HPDE6-E6E7 (cell line): ENCODE data around the gene ATXN7.

Source experiments
- DNase-seq: peaks from one replicate; pipeline ENCODE4 v3.0.0; 2011; ENCODE audit warnings: missing footprints; ENCODE audit errors: extremely low spot score

The ATXN7 gene

DNA sequence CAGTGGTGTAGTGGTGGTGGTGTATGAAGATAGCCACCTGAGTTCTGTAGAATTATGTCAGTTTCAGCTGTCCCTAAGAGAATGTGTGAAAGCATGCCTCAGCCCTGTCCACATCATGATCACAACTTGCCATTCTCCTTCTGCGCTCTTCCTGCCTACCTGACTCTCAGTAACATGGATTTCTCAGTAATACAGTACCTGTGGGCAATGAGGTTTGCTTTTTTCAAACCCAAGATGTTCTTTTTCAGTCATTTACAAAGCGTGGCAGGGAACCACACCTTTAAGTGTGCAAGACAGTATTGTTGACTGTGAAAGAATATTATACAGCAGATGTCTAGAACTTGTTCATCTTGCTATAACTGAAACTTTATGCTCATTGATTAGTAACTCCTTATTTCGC, 120.7 kb downstream of the ATXN7 start:
- DNase-seq: no peak

DNA sequence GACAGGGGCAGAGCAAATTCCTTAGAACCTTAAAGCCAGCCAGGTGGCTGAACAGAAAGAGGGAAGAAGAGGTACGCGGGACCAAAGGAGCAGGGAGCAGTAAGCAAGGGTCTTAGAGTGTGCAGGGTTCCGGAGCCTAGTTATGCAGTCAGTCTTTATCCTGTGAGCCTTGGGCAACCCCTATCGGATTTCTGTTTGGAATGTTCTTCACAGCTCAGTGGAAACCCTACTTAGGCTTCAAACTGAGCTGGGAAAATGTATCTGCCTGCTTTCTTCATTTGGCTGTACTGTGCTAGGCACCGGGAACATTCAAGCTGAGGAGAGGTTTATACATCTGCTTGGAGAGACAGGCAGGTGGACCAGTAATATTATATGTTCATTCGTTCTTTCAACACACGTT, 122.5 kb downstream of the ATXN7 start:
- no peak for DNase-seq

DNA sequence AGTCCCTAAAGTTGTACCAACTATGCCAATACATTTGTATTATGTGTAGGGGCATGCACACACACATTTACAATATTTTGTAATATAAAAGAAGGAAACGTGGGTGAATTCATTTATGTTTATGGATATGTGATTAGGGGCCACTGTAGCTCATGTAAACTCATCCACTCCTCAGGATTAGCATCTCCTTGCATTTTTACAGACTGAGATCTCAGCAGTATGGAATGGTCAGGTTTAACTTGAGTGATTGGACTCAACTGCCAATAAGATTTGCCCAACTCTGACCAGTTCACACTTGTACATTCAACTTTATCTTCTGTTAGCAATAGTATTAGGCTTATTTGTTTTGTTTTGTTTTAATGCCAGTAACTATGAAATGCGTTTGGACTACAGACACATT, 123.2 kb downstream of the ATXN7 start:
- no peak for DNase-seq

DNA sequence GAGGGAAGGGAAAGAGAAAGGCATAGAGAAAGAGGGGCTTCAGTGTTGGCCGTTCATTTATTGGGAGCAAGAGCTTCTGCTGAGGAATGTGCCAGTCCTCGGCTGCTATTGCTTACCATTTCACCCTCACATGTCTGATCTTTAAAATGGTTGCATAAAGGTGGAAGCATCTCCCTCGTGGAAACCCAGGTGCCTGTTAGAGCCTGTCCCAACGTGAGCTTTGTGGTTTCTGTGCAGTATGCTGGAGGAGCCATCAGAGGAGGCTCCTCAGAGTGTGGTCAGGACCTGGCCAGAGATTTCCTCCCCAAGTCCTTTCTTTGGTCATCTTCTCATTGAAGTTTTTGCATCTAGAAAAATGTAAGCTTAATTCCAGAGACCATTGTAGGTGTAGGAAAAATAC, 125.3 kb downstream of the ATXN7 start:
- no peak for DNase-seq

DNA sequence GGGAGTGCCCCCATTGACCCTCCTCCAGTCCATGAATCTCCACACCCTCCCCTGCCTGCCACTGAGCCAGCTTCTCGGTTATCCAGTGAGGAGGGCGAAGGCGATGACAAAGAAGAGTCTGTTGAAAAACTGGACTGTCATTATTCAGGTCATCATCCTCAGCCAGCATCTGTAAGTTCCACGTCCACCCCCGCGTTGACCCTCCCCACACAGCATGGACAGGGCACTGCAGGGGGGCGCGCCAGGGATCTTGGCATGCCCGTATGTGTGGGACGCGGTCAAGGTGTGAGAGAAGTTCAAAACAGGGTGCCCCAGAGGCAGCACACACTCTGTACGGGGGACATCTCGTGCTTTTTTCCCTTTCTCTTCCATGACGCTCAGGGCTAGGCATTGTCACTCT, 126.5 kb downstream of the ATXN7 start:
- no peak for DNase-seq

DNA sequence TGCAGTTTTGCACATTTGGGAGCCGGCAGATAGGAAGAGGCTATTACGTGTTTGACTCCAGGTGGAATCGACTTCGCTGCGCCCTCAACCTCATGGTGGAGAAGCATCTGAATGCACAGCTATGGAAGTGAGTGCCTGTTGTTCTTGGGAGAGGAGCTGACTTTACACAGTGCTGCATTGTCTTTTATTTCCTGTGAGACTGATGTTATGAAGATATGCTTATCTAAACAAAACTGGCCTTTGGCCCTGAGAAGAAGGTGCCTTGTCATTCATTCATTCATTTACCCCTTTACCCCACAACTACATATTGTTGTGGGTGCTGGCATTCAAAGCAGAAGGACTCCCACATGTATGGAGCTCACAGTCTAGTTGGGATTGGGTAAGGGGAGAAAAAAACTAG, 127.1 kb downstream of the ATXN7 start:
- DNase-seq: no peak

DNA sequence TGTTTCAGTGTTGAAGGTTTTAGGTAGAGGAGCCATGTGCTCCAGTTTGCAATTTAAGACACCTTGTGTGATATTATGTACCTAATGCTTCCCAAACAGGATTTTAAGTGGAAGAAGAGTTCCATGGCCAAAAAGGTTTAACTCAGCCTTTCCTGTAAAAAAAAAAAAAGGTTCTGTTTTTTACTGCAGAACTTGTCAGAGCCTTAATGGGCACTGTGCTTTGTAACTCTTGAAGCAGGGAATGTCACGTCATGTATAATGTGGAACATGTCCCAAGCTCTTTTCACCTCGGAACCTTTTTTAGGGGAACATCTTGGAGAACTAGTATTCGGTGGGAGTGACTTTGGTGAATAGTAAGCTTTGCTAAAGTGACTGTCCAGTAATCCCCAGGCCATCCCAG, 128.0 kb downstream of the ATXN7 start:
- DNase-seq: no peak

DNA sequence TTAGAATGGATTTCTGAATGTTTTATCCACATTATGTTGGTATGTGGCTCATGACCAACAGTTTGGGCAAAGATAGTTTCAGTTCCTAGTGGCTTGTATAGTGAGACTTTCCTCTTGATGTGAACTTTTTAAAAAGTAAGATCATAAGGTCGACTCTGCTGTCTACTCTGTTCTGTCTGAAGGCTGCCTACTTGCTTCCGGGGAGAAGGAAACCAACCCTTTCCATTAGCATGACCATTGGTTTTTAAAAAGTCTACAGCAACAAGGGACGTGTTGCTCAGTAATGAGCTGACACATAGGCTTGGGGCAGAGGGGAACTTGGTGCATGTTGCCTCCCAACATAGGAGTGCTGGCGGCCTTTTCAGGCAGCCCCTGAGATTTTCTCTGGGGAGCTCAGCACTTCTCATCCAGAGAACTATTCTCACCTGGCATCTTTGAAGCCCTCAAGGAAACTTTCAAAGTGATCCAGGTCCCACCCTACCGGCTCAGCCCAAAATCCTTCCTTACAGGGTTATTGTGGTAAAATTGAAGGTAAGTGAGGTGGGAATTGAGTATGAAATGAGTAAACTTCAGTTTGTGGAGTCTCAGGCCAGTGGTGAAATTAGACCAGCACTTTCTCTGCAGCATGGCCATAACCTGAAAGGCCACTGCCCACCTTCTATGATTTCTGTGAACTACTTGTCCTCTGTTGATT, 129.0 kb downstream of the ATXN7 start:
- DNase-seq: no peak

DNA sequence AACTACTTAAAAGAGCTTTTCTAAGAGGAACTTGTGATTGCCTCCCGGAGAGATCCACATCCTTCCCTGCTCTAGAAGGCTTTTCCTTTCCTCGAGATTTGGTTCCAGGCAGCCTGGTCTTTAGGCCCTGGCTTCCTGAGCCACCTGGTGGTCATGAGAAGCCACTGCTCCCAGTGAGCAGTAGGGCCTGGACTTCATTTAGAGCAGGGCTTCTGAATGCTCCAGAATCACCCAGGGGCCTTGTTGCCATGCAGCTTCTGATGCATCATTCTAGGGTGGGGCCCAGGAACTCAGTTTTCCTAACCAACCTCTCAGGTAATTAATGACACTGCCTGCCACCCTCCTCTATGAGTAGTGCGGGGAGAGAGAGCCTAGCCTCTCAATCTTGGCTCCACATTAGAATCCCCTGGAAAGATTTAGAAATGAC, 130.0 kb downstream of the ATXN7 start:
- peak; percentile 41 for DNase-seq

DNA sequence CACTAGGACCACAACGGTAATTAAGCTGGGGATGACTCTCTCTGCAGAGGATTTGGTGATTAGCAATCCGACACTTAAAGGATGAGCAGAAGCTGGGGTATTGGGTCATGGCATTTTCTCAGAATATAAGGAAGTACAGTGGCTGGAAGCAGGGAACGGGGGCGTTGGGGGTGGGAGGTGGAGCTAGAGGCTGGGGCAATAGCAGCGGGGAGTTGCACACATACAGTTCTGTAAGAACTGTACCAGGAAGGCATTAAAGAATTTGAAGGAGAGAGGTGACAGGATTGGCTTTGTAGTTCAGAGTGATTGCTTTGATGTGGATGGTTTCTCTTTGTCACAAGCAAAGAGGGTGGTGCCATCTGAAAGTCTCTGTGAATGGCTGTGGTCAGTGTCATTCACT, 131.4 kb downstream of the ATXN7 start:
- no peak for DNase-seq

DNA sequence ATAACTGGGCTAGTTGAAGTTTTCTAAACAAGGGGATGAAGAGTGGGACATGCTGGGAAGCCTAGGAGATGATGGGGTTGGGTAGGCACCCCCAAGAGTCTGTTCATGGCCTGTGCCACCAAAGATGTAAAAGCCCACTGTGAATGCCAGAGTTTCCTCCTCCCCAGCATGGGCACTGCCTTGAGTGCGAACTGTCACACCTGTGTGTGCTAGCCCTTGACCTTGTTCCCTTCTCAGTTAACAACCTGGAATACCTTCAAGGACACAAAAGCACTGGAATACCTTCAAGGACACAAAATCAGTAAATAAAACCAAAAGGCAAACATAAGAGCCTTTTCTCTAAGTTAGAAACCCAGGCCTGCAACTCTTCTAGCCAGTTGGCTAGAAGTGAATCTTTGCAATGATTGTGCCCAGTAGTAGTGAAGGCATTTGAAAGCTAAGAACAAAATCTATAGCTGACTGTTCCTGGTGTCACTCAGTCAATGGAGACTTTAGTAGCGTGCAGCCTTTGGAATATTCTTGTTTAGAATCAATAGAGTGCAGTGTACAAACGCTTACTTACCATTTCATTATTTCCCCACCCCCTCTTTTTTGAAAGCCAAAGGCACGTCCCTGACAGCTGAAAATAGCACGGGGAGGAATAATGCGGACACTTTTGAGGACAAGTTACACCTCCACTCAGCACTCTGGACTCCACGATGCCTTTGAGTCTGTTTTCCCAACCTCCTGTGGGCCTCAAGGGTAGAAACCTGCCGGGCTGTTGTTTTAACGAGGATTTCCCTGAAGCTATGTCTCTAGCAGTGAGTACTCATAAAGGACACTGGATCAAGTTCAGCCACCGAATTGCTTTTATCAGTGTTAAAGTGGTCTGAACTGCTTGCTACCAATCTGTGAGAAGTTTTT, 135.4 kb downstream of the ATXN7 start:
- no peak for DNase-seq

DNA sequence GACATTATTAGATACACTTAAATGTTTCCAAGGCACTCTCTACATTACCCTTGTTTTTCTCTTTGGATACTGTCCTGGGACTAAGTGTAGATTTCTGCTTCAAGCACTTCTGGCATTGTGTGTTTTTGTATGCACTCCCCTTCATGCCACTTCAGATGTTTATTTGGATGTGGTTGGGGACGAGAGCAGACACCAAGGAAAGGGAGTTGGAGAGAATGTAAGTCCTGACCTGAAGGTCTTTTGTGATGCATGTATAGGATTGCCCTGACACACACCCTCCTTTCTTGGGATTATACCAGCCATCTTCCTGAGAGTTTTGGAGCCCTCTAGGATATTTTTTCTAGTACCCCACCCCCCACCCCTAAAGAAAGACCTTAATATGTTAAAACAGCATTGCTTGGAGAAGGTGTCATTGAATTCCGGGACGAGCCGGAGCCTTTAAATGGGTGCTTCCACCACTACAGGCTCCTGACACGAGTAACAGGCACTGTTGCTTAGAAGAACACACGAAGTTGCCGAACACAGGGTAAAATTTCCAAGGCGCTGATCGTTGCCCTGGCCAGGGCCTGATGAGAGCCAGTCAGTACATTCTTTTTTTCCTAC, 136.9 kb downstream of the ATXN7 start:
- no peak for DNase-seq

DNA sequence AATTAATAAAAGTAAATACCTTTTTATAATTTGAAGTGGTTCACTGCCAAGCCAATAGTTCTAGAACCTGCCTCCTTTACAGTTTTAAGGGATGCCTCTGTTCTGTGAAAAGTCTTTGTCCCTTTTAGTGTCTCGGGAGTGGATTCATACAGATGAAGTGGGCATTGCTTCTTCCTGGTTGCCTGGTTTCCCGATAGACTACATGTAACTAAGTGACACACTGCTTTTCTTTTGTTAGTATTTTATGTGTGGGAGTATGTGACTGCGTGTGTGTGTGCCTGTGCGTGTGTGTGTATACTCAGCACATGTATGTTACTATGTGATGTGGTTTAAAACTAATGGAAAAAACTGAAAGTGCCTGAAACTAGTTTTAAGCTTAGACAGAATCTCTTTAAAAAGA, 138.6 kb downstream of the ATXN7 start:
- no peak for DNase-seq

DNA sequence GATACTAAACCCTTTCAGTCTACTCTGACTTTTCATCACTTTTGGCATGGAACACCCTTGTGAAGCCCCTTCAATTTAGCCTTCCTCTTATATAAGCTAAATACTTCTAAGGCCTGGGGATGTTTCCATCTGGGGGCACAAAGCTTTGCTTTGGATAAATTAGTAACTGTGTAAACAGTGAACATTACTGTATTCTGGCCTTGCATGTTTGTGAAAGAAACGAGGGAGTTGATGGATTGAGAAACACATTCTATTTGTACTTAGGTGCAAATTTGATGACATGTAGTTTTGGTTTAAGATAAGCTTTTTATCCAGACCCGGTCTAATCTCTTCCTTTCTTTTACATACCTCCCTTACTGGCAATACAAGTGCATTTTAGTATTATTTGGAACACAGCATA, 139.9 kb downstream of the ATXN7 start:
- no peak for DNase-seq

DNA sequence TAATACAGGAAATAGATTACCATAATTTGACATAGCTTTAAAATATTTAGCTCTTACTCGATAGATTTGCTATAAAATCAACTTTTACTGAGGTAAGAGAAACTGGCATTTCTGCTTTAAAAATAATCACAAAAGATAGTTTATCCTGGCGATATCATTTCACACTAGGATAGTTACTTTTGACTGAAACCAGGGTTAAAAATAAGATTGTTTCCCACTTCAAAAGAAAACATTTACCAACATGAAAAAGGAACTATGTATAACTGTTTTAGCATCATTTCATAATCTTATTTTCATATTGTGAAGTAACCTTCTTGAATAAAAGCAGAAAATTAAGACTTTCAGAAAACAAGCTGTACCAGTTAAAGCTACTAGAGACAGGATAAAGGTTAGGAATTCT, 144.3 kb downstream of the ATXN7 start:
- no peak for DNase-seq

DNA sequence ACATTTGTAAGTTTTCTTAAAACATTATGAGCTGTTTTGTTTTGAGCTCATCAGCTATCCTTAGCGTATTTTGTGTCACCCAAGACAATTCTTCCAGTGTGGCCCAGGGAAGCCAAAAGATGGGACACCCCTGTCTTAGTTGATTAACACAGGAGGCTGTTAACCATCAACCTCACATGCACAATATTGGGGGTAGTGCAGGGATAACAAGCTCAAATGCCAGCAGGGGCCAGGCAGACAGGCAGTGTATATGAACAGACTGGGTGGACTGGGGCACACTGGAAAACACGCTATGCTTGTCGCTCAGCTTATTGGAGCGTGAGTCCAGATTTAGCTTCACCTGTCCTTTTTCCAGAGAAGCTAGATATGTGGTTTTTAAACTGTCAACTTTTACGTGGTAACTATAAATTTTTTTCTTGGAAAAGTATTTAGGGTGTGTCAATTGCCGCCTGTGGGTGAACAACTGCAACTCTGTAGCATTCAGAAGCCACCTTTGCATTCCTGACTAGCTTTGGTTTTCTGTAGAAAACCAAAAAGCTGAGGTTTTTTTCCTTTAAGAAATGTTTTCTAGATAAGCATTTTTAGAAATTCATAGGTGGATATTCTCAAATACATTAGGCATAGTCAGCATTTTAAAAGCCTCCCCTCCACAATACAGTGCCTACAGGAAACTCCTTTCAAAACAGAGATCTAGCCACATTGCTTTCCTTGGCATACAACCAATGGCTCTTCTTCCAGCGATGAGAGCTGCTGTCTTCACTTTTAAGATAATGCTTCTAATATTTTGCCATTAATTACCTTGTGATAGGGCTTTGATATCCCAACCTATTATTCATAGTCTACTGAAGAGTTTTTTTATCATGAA, 145.1 kb downstream of the ATXN7 start:
- no peak for DNase-seq

DNA sequence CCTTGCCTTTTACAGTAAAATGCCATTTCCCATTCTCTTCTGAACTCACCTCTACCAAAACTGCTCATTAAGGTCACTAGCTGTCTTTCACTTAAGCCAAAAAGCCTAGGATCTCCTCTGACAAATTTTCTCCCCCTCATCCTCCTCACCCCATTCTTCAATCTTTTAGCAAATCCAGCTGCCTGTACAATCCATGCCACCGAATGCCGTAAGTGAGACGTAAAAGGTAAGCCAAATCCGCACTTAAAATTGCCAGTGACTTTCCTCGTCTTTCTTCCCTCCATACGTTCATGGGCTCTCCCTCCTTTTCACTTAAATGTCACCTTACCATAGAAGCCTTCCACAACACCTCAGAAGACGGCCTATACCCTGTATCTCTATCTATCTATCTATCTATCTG, 145.9 kb downstream of the ATXN7 start:
- DNase-seq: no peak

DNA sequence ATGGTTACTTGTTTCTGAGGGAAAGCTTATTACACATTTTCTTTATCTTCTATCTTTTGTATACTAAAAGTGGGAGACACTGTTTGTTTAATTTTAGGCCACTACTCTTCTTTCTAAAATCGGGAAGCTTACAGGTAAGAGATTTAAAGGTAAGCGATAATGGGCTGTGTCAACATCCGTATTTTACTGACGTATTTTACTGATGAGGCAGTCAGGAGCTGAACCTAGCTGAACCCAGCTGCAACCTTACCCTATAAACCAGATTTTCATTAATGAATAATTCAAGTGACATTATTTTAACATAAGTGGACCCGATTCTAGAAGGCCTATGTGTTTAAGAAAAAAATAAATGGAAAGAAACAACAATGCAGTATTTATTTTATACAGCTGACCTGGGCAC, 146.5 kb downstream of the ATXN7 start:
- no peak for DNase-seq

DNA sequence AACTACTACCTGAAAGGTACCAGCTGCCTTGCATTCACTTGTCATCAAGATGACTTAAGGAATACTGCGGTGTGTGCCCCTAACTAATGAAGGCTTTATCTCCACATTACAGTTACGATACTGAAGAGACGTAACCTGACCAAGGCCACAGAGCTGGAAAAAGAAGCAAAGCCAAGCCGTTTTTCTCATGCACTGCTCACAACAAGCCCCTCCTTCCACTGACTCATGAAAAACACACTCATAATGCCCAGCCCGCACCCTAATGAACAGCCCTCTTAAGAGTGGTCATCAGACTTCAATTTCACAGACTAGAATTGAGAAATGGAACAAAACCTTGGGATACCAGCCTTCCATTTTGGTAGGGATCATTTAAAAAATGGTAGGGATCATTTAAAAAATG, 148.0 kb downstream of the ATXN7 start:
- DNase-seq: peak; percentile 3

DNA sequence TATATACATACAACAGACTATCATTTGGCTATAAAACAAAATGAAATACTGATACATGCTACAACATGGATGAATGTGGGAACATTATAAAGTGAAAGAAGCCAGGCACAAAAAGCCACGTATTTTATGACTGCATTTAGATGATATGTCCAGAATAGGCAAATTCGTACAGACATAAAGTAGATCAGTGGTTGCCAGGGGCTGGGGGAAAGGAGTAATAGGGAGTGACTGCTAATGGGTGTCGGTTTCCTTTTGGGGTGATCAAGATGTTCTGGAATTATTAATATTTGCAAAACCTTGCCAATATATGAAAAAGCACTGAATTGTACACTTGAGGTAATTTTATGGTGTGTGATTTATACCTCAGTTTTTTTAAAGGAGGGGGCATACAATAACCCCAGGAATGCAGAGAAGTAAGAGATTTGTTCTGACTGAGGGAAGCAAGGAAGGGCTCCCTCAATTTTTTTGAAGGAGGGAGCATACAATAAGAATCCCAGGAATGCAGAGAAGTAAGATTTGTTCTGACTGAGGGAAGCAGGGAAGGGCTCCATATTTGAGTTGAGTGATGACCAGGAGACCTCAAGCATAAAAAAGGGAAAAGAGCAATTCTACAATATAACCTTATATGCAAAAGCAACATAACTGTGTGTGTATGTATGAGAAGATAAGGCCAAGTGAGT, 153.4 kb downstream of the ATXN7 start:
- DNase-seq: no peak

DNA sequence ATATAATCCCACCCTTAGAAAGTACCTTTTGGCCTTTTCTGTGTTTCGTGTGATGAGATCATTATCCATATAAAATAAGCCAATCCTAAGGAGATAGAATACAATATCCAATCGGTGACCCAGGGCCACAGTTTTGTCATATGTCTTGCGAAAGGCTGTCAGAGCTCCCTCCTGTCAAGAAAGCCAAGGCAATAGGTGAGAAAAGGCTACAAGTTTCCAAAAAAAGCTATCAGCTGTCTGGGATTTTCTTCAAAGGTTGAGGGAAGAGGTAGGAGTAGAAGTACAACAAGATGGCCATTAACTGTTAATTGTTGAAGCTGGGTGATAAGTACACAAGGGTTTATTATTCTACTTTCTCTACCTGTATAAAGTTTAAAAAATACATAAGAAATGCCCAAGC, 155.6 kb downstream of the ATXN7 start:
- DNase-seq: no peak
